Gastroesophageal sphincter (tissue), 3 donors: Measurements from ENCODE around the gene KCNIP3.

Experiments
- POLR2A ChIP-seq, 2 donors: fragments of 450-650 bp; IDR thresholded peaks; one replicate each; pipeline ENCODE4 v1.6.1; 2017; ENCODE audit warnings: antibody characterized with exemption in 2 of 2, mild to moderate bottlenecking in 2 of 2, moderate library complexity in 1 of 2
- POLR2AphosphoS5 ChIP-seq: sonication (generic); formaldehyde crosslinking; IDR thresholded peaks from one replicate; pipeline ENCODE4 v1.6.1; 2017; ENCODE audit warnings: antibody characterized with exemption
- TF ChIP-seq, protein P1 (sequence below), 4 experiments: fragments of 200-600 bp in 2 of 4; fragments of 450-650 bp in 2 of 4; sonication (generic) in 1 of 4; IDR thresholded peaks; one replicate each; pipeline ENCODE4 v1.5.1; 2017 to 2019; ENCODE audit warnings: antibody characterized with exemption in 4 of 4, mild to moderate bottlenecking in 2 of 4, moderate library complexity in 2 of 4

DNA sequence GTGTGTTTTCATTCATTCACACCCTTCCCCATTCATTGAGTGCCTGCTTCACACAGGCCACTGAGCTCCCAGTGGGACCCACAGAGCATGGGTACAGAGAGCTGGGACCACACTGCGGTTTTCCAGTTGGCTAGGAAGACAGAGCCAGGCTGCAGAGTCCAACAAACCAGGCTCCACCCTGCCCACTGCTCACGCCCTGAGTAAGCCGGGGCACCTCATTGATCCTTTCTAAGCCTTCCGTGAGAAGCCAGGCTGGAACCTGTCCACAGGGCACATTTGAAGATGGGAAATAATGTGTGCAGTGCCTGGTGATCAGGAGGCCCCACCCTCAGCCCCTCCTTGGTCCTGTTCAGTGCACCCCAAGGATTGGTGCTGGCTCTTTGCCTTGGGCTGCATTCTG, 13.5 kb downstream of the KCNIP3 start:
- TF ChIP-seq POLR2AphosphoS5: no peak
- TF ChIP-seq, protein P1, sequence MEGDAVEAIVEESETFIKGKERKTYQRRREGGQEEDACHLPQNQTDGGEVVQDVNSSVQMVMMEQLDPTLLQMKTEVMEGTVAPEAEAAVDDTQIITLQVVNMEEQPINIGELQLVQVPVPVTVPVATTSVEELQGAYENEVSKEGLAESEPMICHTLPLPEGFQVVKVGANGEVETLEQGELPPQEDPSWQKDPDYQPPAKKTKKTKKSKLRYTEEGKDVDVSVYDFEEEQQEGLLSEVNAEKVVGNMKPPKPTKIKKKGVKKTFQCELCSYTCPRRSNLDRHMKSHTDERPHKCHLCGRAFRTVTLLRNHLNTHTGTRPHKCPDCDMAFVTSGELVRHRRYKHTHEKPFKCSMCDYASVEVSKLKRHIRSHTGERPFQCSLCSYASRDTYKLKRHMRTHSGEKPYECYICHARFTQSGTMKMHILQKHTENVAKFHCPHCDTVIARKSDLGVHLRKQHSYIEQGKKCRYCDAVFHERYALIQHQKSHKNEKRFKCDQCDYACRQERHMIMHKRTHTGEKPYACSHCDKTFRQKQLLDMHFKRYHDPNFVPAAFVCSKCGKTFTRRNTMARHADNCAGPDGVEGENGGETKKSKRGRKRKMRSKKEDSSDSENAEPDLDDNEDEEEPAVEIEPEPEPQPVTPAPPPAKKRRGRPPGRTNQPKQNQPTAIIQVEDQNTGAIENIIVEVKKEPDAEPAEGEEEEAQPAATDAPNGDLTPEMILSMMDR (IDR thresholded peaks at IDR 0.05): no peak
- no peak for TF ChIP-seq POLR2A (IDR thresholded peaks at IDR 0.05)
